Skin epidermis (tissue), 12 donors: Measurements from ENCODE around the gene APBA1.

Experiments
- H3K27ac ChIP-seq, 21 experiments: fragments of 200-600 bp; sonication (generic) in 11 of 21; one replicate each; pipeline ENCODE4 v1.5.0; 2020; ENCODE audit warnings: mild to moderate bottlenecking in 3 of 21, inconsistent platforms in 2 of 21, moderate library complexity in 2 of 21
- H3K4me3 ChIP-seq, 7 experiments: fragments of 200-600 bp; sonication (generic) in 2 of 7; one replicate each; pipeline ENCODE4 v1.5.0; 2020; ENCODE audit warnings: inconsistent platforms in 2 of 7, mild to moderate bottlenecking in 2 of 7, moderate library complexity in 1 of 7

The APBA1 gene

DNA sequence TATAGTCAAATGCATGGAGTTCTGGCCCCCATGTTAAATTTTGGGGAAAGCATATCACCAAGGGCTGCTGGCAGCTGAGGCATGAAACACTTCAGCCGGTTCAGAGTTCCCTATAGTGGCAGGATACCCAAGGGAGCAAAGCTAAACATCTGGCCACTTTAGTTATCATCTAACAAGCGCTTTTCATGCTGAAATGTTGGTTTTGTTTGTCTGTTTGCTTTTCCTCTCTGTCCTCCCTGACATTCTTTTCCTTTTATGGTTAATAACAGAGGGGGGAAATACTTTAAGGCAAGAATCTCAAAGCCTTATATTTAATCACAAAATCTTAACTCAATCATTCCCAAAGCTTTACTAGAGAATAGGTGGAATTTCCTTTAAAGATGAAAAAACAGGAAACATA lies 11.9 kb downstream of the APBA1 start:
- Histone ChIP-seq H3K27ac (no peak overlapping the region), H3K4me3 (no peak overlapping the region)

DNA sequence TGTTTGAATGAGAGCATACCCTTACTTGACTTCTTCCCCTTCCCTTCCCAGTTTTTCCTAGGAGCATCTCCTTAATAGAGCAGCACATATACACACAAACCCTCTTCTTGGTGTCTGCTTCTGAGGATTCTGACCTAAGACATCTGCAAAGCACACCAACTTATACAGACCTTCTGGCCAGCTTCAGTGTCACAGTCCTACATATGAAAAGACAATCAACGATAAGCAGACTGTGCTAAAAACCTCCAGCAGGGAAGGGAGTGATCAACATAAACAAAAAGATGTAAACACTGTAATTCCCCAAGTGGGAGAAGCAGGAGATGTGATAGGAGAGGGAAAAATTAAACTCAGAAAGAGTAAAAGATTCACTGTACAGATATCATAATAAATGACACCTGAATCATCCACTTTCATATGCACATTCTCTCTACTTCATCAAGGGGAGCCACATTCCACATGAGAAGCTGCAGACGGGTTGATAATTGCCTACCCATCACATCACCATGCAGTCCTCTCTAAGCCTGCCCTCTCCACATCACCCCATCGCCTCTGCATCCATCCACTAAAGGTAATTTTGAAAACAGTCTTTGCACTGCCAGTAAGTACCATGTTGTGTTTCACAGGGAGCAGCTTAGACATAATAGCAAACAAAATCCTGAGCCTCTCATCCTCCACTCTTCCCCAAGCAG lies 13.0 kb downstream of the APBA1 start:
- Histone ChIP-seq H3K4me3 (no peak overlapping the region), H3K27ac (no peak overlapping the region)

DNA sequence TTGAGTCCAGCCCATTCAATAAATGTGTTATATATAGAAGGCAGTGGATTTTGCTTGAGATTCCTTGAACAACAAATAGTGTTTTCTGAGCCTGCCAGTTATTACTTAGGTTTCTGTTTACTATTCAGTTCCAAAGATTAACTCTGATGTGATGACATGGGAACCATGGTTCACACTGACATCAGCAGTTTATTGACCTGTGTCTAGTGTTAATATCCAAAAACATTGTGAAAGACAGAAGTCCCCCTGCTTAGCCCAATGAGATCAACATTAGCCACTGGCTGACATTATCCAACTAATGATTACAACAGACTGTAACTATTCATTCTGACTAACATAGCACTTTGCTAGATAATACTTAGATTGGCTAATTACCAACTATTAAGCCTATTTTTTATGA lies 14.9 kb downstream of the APBA1 start:
- H3K4me3 ChIP-seq: no peak overlapping the region
- no peak overlapping the region for H3K27ac ChIP-seq

- no peak overlapping the region for H3K4me3 ChIP-seq
- H3K27ac ChIP-seq: no peak overlapping the region
Measured at GRCh38 chr9:69655065-69655464, 17.1 kb downstream of the APBA1 start.

DNA sequence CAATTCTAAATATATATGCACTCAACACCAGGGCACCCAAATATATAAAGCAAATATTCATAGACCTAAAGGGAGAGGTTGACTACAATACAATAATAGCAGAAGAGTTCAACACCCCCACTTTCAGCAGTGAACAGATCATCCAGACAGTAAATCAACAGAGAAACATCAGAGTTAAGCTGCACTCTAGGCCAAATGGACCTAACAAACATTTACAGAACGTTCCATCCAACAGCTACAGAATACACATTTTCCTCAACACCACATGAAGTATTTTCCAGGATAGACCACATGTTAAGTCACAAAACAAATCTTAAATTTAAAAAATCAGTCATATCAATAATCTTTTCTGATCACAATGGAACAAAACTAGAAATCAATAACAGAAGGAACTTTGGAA lies 18.9 kb downstream of the APBA1 start:
- H3K4me3 ChIP-seq: no peak overlapping the region
- no peak overlapping the region for H3K27ac ChIP-seq

DNA sequence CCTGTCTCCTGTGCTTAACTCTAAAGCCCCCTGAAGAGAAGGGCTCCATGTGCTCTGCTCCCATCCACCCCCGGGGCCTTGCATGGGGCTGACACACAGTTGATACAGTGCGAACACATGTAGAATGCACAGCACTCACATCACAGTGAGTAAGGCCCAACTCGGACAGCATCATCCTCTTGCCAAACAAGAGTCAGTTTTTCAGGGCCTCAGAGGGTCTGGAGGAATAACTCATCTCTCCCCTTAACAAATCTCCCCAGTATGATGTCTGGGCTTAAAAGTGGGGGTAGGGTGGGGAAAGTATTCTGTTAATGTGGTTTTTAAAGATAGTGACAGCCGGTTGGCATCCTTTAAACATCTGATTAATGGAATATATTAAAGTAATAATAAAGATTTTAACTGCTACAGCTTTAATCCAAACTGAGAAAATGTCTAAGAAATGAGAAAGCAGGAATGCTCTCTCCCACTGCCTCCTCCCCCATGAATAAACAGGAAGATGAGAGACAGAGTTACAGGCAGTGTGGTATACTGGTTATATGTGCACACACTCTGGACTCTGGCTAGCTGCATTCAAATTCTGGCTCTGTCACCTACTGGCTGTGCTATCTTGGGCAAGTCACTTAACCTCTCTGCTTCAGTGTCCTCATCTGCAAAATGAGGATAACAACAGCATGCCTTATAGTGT lies 22.5 kb downstream of the APBA1 start:
- Histone ChIP-seq H3K27ac (no peak overlapping the region), H3K4me3 (no peak overlapping the region)

- Histone ChIP-seq H3K27ac (no peak overlapping the region), H3K4me3 (no peak overlapping the region)
Measured at GRCh38 chr9:69647804-69648203, 24.4 kb downstream of the APBA1 start.

DNA sequence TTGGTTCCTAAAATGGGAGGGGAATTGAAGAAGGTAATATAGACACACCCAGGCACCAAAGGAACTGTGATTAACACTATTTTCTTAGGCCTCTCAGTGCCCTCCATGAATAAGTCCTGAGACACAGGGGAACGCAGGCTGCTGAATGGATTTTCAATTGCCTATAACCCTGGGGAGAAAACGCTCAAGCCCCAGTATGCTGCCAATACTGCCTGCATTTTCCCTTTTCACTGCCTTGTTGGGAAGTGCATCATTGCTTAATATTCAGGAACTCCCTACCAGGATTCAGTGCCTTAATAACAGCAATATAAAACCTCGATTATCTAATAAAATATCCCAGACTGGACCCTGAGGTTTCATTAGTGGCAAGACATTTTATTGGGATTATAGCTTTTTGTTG lies 25.4 kb downstream of the APBA1 start:
- Histone ChIP-seq H3K27ac (no peak overlapping the region), H3K4me3 (no peak overlapping the region)

- peak overlapping the region in 7 of 21 experiments; percentile 2 to 55 (median 40) for H3K27ac ChIP-seq
- no peak overlapping the region for H3K4me3 ChIP-seq
Measured at GRCh38 chr9:69645488-69645887, 26.7 kb downstream of the APBA1 start.

- no peak overlapping the region for H3K27ac ChIP-seq
- no peak overlapping the region for H3K4me3 ChIP-seq
Measured at GRCh38 chr9:69643098-69643497, 29.1 kb downstream of the APBA1 start.

GRCh38 chr9:69637817-69638200 lies 34.4 kb downstream of the APBA1 start:
- Histone ChIP-seq H3K4me3 (no peak overlapping the region), H3K27ac (no peak overlapping the region)

DNA sequence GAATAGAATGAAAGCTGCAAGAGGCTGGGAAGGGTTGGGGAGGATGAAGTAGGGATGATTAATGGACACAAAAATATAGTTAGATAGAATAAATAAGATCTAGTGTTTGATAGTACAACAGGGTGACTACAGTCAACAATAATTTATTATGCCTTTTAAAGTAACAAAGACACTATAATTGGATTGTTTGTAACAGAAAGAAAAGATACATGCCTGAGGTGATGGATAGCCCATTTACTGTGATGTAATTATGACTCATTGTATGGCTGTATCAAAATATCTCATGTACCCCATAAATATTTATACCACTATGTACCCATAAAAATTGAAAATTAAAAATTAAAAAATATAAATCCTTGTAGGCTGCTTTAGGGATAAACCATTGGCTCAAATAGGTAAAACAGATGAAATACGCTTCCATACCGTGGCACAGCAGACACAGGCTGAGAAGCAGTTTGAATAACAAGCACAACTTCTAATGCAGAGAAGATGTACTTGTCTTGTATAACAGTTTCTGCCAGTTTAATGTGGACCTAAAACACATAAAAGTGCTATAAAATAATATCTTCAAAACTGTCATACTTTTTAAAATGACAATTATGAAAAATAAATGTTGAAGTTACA lies 34.9 kb downstream of the APBA1 start:
- no peak overlapping the region for H3K27ac ChIP-seq

GRCh38 chr9:69633716-69634115 lies 38.5 kb downstream of the APBA1 start:
- Histone ChIP-seq H3K4me3 (no peak overlapping the region), H3K27ac (no peak overlapping the region)

More for the DNA sequence above, 34.9 kb downstream of the APBA1 start:
- H3K4me3 ChIP-seq: no peak overlapping the region

- Histone ChIP-seq H3K27ac (no peak overlapping the region), H3K4me3 (no peak overlapping the region)
Measured at GRCh38 chr9:69632768-69633167, 39.4 kb downstream of the APBA1 start.

GRCh38 chr9:69627281-69627680 lies 44.9 kb downstream of the APBA1 start:
- Histone ChIP-seq H3K27ac (no peak overlapping the region), H3K4me3 (no peak overlapping the region)

- Histone ChIP-seq H3K4me3 (no peak overlapping the region), H3K27ac (no peak overlapping the region)
Measured at GRCh38 chr9:69623276-69623675, 48.9 kb downstream of the APBA1 start.

DNA sequence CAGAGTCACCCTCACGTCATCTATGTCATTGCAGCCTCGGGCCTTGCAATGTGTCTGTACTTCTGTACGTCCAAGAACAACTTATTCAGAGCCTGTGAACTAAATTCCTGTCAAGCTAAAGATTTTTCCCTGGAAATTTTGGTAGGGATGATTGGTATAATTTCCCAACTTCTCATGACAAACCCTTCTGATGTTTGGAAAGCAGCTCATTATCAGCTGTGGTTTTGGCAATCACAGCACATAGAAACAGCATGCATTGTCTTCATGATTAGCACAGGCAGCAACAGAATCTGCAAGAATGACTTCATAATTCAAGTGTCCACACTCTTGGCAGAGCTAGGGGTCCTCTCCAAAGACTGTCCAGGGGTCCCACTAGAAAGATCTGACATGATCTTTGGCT lies 49.5 kb downstream of the APBA1 start:
- Histone ChIP-seq H3K4me3 (no peak overlapping the region), H3K27ac (no peak overlapping the region)

- no peak overlapping the region for H3K27ac ChIP-seq
Measured at GRCh38 chr9:69621730-69622460, 50.3 kb downstream of the APBA1 start.

GRCh38 chr9:69620731-69621130 lies 51.4 kb downstream of the APBA1 start:
- H3K27ac ChIP-seq: no peak overlapping the region
- no peak overlapping the region for H3K4me3 ChIP-seq

More at GRCh38 chr9:69621730-69622460, 50.3 kb downstream of the APBA1 start:
- no peak overlapping the region for H3K4me3 ChIP-seq

- H3K4me3 ChIP-seq: no peak overlapping the region
Measured at GRCh38 chr9:69619233-69619632, 52.9 kb downstream of the APBA1 start.

DNA sequence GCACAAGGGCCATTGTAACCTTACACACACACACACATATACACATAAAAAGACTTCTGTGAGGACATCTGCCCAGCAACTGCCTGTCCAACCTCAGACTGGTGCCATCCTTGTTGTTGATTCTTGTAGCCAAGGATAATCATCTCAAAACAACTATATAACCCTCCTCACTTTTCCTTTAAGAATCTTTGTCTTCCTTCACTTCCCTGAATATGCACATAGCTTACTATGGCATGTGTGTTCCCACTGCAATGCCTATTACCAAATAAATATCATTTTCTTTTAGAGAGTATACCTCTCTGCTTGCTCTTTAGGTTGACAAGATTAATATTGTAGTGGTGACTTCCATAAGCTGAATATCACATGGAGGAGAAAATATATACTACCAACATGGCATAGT lies 55.2 kb downstream of the APBA1 start:
- Histone ChIP-seq H3K27ac (no peak overlapping the region), H3K4me3 (no peak overlapping the region)

More at GRCh38 chr9:69619233-69619632, 52.9 kb downstream of the APBA1 start:
- H3K27ac ChIP-seq: no peak overlapping the region
